DMS53 treated with DMSO at 0.1 percent for 48 hours (cell line): ENCODE results near the gene TMC4.

Experiments
- DNase-seq: peaks from one replicate; lab custom pipeline; 2025; ENCODE audit not compliant: unreplicated experiment; lab: John Stamatoyannopoulos, UW

TMC4 gene

DNA sequence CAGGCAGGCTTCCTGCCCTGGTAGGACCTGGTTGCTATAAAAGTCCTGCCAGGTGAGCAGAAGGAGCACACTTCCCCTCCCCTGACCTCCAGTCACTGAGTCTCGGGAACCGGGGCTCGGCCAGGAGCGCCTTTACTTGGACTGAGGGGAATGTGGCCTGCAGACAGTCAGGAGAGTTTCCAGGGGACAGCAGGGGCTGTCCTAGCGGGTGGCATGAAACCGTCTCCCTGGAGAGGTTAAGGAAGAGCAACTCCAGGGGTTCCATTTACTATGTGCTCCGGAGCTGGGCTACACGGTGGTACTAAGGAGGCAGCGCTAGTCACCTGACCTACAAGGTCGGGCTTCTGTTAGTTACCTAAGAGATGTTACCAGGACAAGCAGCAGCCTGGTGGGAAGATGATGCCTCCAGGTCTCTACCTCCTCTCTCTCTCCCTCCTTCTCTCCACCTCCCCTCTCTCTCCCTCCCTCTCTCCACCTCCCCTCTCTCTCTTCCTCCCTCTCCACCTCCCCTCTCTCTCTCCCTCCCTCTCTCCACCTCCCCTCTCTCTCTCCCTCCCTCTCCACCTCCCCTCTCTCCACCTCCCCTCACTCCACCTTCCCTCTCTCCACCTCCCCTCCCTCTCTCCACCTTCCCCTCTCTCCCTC, 39.5 kb downstream of the TMC4 start:
- DNase-seq: no peak

DNA sequence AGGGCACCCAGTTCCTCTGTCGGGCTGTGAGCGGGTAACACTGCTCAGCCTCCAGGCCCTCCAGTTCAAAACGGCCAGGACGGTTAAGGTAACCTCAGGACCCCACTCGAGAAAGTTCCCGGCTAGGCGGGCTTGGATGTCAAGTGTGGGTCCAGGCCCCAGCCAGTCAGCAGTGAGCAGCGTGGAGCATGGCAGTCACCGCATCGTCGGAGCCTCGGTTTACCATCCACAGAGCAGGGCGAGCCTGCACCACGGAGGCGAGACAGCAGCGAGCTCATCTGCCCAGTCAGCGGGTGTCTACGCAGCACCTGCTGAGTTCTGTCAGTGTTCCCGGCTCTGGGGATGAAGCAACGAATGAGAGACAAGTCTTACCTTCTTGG, 43.4 kb downstream of the TMC4 start:
- no peak for DNase-seq

DNA sequence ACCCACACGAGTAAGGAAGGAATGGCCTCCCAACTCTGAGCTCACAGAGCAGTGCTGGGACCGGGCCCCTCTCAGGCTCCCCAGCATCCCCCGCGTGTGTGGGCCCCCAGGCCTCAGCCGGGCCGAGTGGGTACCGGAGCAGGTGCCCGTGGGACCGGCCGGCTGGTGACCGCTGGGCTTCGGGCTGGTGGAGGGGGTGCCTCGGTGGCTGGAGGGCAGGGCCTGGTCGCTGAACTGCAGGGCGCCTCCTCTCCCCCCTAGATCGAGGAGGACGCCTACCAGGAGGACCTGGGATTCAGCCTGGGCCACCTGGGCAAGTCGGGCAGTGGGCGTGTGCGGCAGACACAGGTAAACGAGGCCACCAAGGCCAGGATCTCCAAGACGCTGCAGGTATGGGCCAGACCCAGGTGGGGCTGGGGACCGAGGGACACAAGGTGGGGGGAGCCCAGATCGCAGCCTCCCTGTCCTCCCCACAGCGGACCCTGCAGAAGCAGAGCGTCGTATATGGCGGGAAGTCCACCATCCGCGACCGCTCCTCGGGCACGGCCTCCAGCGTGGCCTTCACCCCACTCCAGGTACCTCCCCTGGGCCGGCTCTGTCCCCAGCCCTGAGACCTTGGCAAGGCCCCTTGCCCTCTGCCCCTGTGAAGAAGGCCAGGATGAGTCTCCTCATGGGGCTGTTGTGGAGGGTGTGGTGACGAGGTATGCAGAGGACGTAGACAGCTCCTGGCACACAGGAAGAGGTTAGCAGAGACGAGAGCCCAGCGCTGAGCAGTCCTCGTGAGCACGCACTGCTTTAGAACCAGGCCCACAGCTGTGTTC, 44.0 kb downstream of the TMC4 start:
- DNase-seq: no peak

DNA sequence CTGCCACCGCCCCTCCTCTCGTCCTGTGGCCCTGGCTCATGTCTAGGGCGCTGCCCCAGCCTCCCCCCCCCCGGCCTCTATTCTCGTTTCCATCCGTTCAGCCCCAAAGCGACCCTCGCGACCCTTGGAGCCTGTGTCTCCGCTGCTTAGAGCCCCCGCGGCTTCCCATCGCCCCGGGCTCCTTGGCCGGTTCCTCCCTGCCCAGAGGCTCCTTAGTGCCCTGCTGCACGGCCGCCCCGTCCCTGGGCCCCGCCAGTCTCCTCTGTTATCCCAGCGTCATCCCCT, 44.6 kb downstream of the TMC4 start:
- no peak for DNase-seq

DNA sequence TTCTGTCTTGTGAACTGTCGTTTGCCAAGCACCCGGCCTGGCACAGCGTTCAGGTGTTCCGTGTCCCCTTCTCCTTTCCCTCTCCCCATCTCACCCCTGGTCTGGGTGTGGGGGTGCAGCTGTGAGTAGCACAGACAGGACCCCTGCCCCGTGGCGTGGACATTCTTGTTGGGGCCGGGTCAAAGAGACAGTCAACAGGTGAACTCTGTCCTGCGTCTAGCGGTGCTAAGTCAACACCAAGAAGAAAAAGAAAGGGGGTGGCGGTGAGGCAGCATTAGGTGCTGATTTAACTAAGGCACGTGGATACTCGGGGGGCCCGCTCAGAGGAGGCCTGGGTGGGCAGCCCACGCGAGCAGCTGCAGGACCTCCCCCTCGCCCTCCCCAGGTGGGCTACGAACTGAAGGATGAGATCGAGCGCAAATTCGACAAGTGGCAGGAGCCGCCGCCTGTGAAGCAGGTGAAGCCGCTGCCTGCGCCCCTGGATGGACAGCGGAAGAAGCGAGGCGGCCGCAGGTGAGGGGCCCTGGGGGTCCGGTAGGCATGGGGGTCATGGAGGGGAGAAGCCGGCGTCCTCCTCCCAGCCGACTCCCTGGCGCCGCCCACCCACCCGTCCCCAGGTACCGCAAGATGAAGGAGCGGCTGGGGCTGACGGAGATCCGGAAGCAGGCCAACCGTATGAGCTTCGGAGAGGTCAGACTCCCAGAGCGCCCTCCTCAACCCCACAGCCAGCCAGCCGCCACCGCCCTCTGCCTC, 45.1 kb downstream of the TMC4 start:
- DNase-seq: no peak

DNA sequence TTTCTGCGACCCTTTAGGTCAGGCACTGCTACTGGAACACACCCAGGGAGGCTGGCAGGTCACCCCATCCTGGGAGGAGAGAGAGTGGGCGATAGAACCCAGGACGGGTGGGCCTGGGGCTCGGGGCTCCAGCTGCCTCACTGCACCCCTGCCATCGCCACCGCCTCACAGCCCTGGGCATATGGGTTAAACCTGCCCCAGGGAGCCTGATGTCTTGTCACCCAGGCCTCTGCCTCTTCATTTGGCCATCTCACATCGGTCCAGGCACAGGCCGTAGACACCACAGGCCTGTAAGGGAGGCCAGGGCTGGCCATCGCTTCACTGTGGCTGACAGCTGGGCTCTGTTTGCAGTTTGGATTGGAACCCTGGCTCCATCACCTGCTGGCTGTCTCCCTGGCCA, 47.2 kb downstream of the TMC4 start:
- no peak for DNase-seq

DNA sequence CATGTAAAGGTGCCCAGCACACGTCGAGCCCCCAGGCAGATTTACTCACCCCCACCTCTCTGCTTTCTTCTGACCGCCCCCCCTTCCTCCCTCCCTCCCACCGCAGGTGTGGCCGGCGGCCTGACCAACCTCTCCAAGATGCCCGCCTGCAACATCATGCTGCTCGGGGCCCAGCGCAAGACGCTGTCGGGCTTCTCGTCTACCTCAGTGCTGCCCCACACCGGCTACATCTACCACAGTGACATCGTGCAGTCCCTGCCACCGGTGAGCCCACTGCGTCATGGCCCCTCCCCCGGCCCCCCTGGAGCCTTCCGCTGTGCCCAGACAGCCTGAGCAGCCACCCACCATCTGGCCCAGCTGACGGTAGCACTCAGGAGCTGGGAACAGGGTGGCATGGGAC, 48.6 kb downstream of the TMC4 start:
- DNase-seq: no peak

DNA sequence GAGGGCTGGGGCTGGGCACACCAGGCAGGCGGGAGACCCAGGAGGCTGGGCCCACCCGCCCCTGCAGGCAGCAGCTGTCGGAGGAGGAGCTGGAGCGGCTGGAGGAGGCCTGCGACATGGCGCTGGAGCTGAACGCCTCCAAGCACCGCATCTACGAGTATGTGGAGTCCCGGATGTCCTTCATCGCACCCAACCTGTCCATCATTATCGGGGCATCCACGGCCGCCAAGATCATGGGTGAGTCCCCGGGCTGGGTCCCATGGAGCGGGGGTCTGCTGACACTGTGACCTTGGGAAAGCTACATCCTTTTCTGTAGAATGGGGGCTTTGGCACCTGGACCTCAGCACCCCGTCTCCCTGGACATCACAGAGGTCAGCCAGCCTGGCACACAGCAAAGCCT, 49.3 kb downstream of the TMC4 start:
- DNase-seq: no peak

DNA sequence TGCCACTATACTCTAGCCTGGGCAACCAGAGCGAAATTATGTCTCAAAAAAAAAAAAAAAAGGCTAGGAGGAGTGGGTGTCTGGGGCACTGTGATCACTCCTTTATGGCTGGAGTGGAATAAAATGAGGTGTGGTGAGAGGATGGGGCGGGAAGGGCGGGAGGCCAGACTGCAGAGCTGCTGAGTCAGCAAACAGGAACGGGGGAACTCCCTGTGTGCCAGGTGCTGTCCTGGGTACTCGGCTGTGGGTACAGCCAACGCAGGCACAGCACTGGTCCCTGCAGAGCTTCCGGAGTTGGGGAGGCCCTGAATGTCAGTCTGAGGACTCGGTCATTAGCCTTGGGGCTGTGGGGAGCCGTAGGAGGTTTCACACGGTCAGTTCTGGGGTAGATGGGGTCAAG, 51.7 kb downstream of the TMC4 start:
- DNase-seq: no peak

DNA sequence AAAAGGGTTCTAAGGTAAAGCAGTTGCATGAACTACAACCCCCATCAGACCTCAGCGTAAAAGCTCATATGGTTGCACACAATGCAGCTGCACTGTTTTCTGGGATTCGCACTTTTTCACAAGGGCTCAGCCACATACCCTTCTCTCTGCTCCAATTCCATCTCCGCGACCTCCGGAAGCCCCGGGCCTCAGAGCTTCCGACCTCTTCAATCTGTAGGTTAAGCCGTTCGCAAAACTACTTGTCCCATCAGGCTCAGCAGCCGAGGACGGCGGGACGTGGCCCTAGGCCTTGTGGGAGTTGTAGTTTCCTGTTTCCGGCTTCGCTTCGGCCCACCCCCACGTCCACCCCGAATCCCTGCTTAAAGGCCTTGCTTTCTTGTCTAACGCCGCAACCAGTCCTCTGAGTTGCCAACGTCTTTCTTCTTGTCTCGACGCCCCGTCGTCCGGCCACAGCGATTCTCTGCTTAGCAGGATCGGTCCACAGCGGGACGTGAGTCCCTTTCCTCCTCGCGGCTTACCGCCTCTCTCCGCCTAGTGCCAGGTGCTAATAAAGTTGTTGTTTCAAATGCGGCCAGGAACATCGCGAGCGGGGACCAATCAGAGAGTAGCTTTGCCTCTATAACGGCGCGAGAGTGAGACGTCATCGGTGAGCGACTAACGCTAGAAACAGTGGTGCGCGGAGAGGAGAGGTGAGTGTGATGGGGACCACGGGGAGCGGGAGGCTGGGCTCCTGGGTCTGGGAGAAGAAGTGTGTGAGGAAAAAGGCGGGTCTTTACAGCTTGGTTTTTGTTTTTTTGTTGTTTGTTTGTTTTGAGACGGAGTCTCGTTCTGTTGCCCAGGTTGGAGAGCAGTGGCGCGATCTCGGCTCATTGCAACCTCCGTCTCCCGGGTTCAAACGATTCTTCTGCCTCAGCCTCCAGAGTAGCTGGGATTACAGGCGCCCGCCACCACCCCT, 57.6 kb downstream of the TMC4 start, which contains the start of the genes PRPF31 and TFPT:
Gene PRPF31 (plus strand): TSS at position 646 of the 955 bp plus-strand sequence. CDS start 2,525 bp downstream, outside the sequence.
Gene TFPT (minus strand): TSS at position 549 of the 955 bp plus-strand sequence. CDS start 388 bp downstream, at position 161.
- peak; percentile 94 for DNase-seq

DNA sequence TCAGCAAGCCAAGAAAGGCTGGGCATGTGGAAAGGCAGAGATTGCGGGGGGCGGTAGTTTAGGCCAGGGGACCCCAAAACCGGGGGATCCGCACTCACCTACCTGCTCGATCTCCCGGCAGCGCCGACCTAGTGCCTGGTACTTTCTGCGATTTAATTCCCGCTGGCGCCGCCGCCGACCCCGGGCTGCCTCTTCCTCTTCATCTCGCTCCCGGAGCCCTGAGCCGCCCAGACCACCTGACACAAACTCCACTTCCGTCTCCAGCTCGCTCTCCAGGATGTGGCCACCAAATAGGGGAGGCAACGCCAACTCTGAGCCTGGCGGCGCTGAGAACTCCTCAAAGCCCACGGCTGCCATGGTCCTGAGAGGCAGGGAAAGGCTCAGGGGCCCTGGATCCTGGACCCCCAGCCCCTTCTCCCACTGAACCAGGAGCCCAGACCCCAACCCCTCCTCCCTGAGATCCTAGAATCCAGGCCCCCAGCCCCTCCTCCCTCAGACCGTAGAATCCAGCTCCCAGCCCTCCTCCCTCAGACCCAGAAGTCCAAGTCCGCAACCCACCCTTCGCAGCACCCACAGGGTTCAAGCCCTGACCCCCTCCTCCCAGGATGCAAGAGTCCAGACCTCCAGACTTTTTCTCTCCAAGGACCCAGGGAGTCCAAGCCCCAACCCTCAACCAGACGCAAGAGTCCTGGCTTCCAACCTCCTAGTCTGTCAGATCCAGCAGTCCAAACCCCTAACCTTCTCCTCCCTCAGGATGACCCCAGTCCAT, 58.4 kb downstream of the TMC4 start:
- DNase-seq: peak; percentile 13
